ENCODE measurements around the gene ALG6. TPM values are rescaled to one million over a fixed set of nuclear protein-coding genes. Genes with fewer than 3 reads are reported as not detected.
"Not testable (repeated sequence)": the region's sequence is repeated elsewhere in the genome, so short reads cannot be mapped to it uniquely, and the experiment has no call there.

ALG6 gene
- total RNA-seq, 1 experiment from 2014 or later: 101 TPM

DNA sequence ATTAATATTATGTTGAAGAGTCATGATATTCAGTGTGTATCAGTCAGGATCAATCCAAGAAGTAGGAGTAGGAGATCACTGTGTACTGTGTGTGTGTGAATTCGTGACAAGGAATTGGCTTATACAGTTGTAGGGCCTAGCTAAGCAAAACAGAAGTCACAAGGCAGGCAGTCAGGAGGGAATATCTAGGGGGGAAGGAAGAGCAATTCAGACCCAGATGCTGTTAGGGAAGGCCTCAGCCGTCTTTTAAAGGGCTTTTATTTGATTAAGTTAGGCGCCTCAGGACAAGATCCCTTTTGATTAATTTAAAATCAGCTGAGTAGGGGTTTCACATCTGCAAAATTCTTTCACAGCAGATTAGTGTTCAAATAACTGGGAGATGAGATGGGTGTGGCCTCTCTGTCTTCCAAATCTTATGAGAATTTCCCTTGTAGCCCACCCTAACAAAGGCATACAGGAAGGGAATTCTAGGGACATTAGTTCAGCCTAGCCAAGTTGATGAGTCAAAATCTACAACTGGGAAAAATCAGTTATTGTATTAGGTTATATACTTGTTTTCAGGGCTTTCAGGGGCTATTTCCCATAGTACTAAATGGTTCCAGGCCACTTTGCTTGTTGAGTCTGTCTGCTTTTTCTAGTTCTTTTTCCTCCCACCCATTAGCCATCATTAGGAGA is 47.4 kb downstream of the ALG6 start:
- Histone ChIP-seq H3K4me2 (ENCODE audit: low read depth, low read length, poor library complexity, severe bottlenecking) (no peak overlapping the region), H3K9me3 (ENCODE audit: low read length) (no peaks in the 10 kb centered on the region), H2AFZ (ENCODE audit: low read length) (no peak overlapping the region), H3K79me2 (ENCODE audit: low read length) (peaks cover 10% of the 10 kb centered on the region), H3K36me3 (ENCODE audit: insufficient read depth, low read length) (peaks cover 30% of the 10 kb centered on the region), H4K20me1 (ENCODE audit: insufficient read depth, low read depth, low read length) (no peaks in the 10 kb centered on the region), H3K9ac (ENCODE audit: low read length) (no peak overlapping the region), H3K4me3 (ENCODE audit: low read length) (no peak overlapping the region), H3K27me3 (ENCODE audit: low read length) (no peaks in the 10 kb centered on the region), H3K27ac (ENCODE audit: low read length) (no peak overlapping the region), H3K4me1 (ENCODE audit: low read length) (peaks cover under 1% of the 10 kb centered on the region; the same call in 1 of the 2 replicates), H3K9me2 (replicated peaks; ENCODE audit: insufficient read depth, low read length) (no peaks in the 10 kb centered on the region)
- no peak for DNase-seq

DNA sequence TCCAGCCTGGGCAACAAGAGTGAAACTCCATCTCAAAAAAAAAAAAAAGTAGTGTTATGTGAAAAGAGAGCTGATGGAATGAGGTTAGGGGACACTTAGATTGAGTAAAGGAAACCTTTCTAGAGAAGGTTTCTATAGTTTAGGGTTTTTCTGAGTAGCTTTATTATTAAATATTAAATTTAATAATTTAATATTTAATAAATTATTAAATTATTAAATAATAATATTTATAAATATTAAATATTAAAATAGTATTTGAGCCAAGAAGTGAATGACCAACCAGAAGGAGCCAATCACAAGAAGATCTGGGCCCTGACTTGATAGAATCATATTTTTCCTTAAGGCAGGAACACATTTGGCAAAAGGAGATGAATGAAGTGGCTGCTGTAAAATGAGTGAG is 50.7 kb downstream of the ALG6 start:
- Histone ChIP-seq H4K20me1 (ENCODE audit: insufficient read depth, low read depth, low read length) (no peaks in the 10 kb centered on the region), H3K9me3 (ENCODE audit: low read length) (no peaks in the 10 kb centered on the region), H3K27ac (ENCODE audit: low read length) (no peak overlapping the region), H3K9me2 (replicated peaks; ENCODE audit: insufficient read depth, low read length) (no peaks in the 10 kb centered on the region), H2AFZ (ENCODE audit: low read length) (no peak overlapping the region), H3K4me3 (ENCODE audit: low read length) (no peak overlapping the region), H3K27me3 (ENCODE audit: low read length) (no peaks in the 10 kb centered on the region), H3K79me2 (ENCODE audit: low read length) (peaks cover 6% of the 10 kb centered on the region), H3K4me1 (ENCODE audit: low read length) (no peaks in the 10 kb centered on the region), H3K4me2 (ENCODE audit: low read depth, low read length, poor library complexity, severe bottlenecking) (no peak overlapping the region), H3K36me3 (ENCODE audit: insufficient read depth, low read length) (peaks cover 27% of the 10 kb centered on the region), H3K9ac (ENCODE audit: low read length) (no peak overlapping the region)
- DNase-seq: no peak

DNA sequence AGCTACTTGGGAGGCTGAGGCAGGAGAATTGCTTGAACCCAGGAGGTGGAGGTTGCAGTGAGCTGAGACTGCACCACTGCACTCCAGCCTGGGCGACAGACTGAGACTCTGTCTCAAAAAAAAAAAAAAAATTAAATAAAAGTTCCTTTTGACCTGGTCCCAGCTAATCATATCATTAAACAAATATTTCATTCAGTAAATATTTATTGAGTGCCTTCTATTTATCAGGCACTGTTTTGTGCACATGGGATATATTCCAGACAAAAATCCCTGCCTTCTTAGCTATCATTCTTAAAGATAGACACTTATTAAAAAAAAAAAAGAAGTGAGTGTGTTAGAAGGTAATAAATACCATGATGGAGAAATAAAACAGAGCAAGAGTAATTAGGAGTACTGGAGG is 53.3 kb downstream of the ALG6 start:
- not testable (repeated sequence) for H3K27ac ChIP-seq (ENCODE audit: low read length); H3K79me2 ChIP-seq (ENCODE audit: low read length); H3K9me3 ChIP-seq (ENCODE audit: low read length); H3K27me3 ChIP-seq (ENCODE audit: low read length); H2AFZ ChIP-seq (ENCODE audit: low read length); H3K9me2 ChIP-seq (replicated peaks; ENCODE audit: insufficient read depth, low read length); H4K20me1 ChIP-seq (ENCODE audit: insufficient read depth, low read depth, low read length); H3K4me3 ChIP-seq (ENCODE audit: low read length); DNase-seq; H3K4me2 ChIP-seq (ENCODE audit: low read depth, low read length, poor library complexity, severe bottlenecking); H3K9ac ChIP-seq (ENCODE audit: low read length); H3K4me1 ChIP-seq (ENCODE audit: low read length)
- peaks cover 20% of the 10 kb centered on the region for H3K36me3 ChIP-seq (ENCODE audit: insufficient read depth, low read length)

DNA sequence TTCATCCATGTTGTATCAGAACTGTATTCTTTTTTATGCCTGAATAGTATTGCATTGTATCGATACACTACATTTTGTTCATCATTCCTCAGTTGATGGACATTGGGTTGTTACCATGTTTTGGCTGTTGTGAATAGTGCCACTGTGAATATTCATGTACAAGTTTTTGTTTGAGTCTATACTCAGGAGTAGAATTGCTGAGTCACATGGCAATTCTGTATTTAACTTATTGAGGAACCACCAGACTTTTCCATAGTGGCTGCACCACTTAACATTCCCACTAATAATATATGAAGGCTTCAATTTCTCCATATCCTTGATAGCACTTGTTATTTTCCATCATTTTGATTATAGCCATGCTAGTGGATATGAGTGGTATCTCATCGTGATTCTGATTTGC is 56.2 kb downstream of the ALG6 start:
- Histone ChIP-seq H3K4me3 (ENCODE audit: low read length) (no peak overlapping the region), H3K9me2 (replicated peaks; ENCODE audit: insufficient read depth, low read length) (no peaks in the 10 kb centered on the region), H3K9me3 (ENCODE audit: low read length) (no peaks in the 10 kb centered on the region), H3K9ac (ENCODE audit: low read length) (no peak overlapping the region), H3K36me3 (ENCODE audit: insufficient read depth, low read length) (peaks cover 10% of the 10 kb centered on the region; the same call in 1 of the 2 replicates), H2AFZ (ENCODE audit: low read length) (no peak overlapping the region), H3K27me3 (ENCODE audit: low read length) (no peaks in the 10 kb centered on the region), H3K27ac (ENCODE audit: low read length) (no peak overlapping the region), H4K20me1 (ENCODE audit: insufficient read depth, low read depth, low read length) (no peaks in the 10 kb centered on the region), H3K4me1 (ENCODE audit: low read length) (no peaks in the 10 kb centered on the region), H3K79me2 (ENCODE audit: low read length) (no peaks in the 10 kb centered on the region), H3K4me2 (ENCODE audit: low read depth, low read length, poor library complexity, severe bottlenecking) (no peak overlapping the region)
- DNase-seq: no peak

DNA sequence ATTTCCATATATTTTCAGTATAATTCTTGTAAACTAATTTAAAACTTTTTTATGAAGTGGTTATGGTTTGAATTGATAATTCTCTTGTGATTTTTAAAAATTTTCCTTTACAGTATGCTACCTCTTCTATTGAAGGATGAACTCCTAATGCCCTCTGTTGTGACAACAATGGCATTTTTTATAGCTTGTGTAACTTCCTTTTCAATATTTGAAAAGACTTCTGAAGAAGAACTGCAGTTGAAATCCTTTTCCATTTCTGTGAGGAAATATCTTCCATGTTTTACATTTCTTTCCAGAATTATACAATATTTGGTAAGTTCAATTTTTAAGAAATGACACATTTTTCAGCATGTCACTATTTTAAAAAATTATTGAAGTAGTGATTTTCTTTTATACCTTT is 61.4 kb downstream of the ALG6 start:
- no peak overlapping the region for H2AFZ ChIP-seq (ENCODE audit: low read length)
- no peak overlapping the region for H3K4me3 ChIP-seq (ENCODE audit: low read length)
- H3K79me2 ChIP-seq (ENCODE audit: low read length): 0 out of 2 replicates have a peak, but pooled peaks cover 2% of the 10 kb centered on the region
- no peak overlapping the region for H3K9ac ChIP-seq (ENCODE audit: low read length)
- no peaks in the 10 kb centered on the region for H3K9me3 ChIP-seq (ENCODE audit: low read length)
- no peak overlapping the region for H3K4me2 ChIP-seq (ENCODE audit: low read depth, low read length, poor library complexity, severe bottlenecking)
- no peaks in the 10 kb centered on the region for H3K27me3 ChIP-seq (ENCODE audit: low read length)
- H3K36me3 ChIP-seq (ENCODE audit: insufficient read depth, low read length): peaks cover 26% of the 10 kb centered on the region
- no peaks in the 10 kb centered on the region for H4K20me1 ChIP-seq (ENCODE audit: insufficient read depth, low read depth, low read length)
- no peaks in the 10 kb centered on the region for H3K4me1 ChIP-seq (ENCODE audit: low read length)
- no peak overlapping the region for H3K27ac ChIP-seq (ENCODE audit: low read length)
- no peak for DNase-seq
- H3K9me2 ChIP-seq (replicated peaks; ENCODE audit: insufficient read depth, low read length): no peaks in the 10 kb centered on the region

DNA sequence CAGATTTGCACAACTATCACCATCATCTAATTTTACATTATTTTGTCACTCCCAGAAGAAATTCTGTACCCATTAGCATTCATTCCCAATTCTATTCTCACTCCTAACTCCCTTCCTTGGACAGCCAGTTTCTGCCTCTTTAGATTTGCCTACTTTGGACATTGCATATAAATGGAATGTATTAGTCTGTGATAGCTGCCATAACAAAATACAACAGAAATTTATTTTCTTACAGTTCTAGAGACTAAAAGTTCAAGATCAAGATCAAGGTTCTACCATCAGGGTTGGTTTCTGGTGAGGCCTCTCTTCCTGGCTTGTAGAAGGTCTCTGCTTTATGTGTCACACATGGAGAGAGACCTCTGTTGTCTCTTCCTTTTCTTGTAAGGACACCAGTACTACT is 61.9 kb downstream of the ALG6 start:
- H3K27ac ChIP-seq (ENCODE audit: low read length): no peak overlapping the region
- H3K9me3 ChIP-seq (ENCODE audit: low read length): no peaks in the 10 kb centered on the region
- no peaks in the 10 kb centered on the region for H3K27me3 ChIP-seq (ENCODE audit: low read length)
- H4K20me1 ChIP-seq (ENCODE audit: insufficient read depth, low read depth, low read length): no peaks in the 10 kb centered on the region
- H3K4me3 ChIP-seq (ENCODE audit: low read length): no peak overlapping the region
- H3K9me2 ChIP-seq (replicated peaks; ENCODE audit: insufficient read depth, low read length): no peaks in the 10 kb centered on the region
- no peak for DNase-seq
- no peak overlapping the region for H2AFZ ChIP-seq (ENCODE audit: low read length)
- H3K36me3 ChIP-seq (ENCODE audit: insufficient read depth, low read length): peaks cover 26% of the 10 kb centered on the region
- 0 out of 2 replicates have a peak, but pooled peaks cover 2% of the 10 kb centered on the region for H3K79me2 ChIP-seq (ENCODE audit: low read length)
- H3K4me2 ChIP-seq (ENCODE audit: low read depth, low read length, poor library complexity, severe bottlenecking): no peak overlapping the region
- no peaks in the 10 kb centered on the region for H3K4me1 ChIP-seq (ENCODE audit: low read length)
- no peak overlapping the region for H3K9ac ChIP-seq (ENCODE audit: low read length)

DNA sequence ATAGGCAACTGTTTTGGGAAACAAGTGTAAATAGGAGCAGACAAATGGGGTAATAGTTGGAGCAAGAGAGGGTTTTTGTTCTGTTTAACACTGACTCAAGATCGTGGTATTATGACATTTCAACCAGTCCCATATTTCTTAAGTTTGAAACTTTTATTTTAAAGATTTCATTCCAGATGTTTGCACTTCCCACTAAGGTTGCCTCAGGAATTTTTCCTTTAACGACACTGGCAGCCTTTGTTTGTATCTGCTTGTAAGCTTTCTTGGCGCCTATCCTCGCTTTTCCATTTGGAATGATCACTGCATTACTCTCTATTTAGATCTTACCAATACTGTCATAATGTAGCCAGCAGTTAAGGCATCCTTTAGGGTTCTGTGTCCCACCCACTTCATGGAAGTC is 67.7 kb downstream of the ALG6 start:
- no peak for DNase-seq
- Histone ChIP-seq H3K27ac (ENCODE audit: low read length) (no peak overlapping the region), H3K4me2 (ENCODE audit: low read depth, low read length, poor library complexity, severe bottlenecking) (no peak overlapping the region), H3K9ac (ENCODE audit: low read length) (no peak overlapping the region), H3K36me3 (ENCODE audit: insufficient read depth, low read length) (peaks cover 35% of the 10 kb centered on the region), H3K27me3 (ENCODE audit: low read length) (no peaks in the 10 kb centered on the region), H3K79me2 (ENCODE audit: low read length) (0 out of 2 replicates have a peak, but pooled peaks cover 2% of the 10 kb centered on the region), H3K4me3 (ENCODE audit: low read length) (no peak overlapping the region), H3K9me2 (replicated peaks; ENCODE audit: insufficient read depth, low read length) (no peaks in the 10 kb centered on the region), H2AFZ (ENCODE audit: low read length) (no peak overlapping the region), H4K20me1 (ENCODE audit: insufficient read depth, low read depth, low read length) (no peaks in the 10 kb centered on the region), H3K9me3 (ENCODE audit: low read length) (no peaks in the 10 kb centered on the region), H3K4me1 (ENCODE audit: low read length) (no peaks in the 10 kb centered on the region)

DNA sequence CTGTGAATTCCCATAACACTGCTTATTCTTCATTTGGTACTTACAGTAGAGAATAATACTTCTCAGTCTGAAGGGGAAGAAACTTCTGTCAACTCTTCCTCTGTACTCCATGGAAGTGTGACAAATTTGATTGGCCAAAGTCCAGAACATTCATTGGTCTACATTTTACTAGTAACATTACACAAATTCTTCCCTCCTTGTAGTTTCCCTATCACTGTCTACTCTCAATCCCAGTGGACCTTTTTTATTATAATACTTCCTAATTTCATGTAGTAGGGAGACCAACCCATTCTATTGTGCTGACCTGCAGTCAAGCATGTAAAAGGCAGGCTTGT is 74.7 kb downstream of the ALG6 start:
- no peak overlapping the region for H2AFZ ChIP-seq (ENCODE audit: low read length)
- no peaks in the 10 kb centered on the region for H3K9me2 ChIP-seq (replicated peaks; ENCODE audit: insufficient read depth, low read length)
- peaks cover 11% of the 10 kb centered on the region; the same call in 1 of the 2 replicates for H3K36me3 ChIP-seq (ENCODE audit: insufficient read depth, low read length)
- H3K27ac ChIP-seq (ENCODE audit: low read length): no peak overlapping the region
- H3K9me3 ChIP-seq (ENCODE audit: low read length): no peaks in the 10 kb centered on the region
- H3K4me3 ChIP-seq (ENCODE audit: low read length): no peak overlapping the region
- H3K4me1 ChIP-seq (ENCODE audit: low read length): peaks cover 14% of the 10 kb centered on the region
- DNase-seq: no peak
- no peak overlapping the region for H3K4me2 ChIP-seq (ENCODE audit: low read depth, low read length, poor library complexity, severe bottlenecking)
- no peaks in the 10 kb centered on the region for H3K27me3 ChIP-seq (ENCODE audit: low read length)
- no peak overlapping the region for H3K9ac ChIP-seq (ENCODE audit: low read length)
- H3K79me2 ChIP-seq (ENCODE audit: low read length): no peaks in the 10 kb centered on the region
- H4K20me1 ChIP-seq (ENCODE audit: insufficient read depth, low read depth, low read length): no peaks in the 10 kb centered on the region

Measured in Karpas-422 (cell line).